Muscle of leg (tissue), 11 donors: ENCODE results near the gene C20orf141. TPM values are rescaled to one million over a fixed set of nuclear protein-coding genes. Genes with fewer than 3 reads are reported as not detected.
"Not testable (repeated sequence)": the region's sequence is repeated elsewhere in the genome, so short reads cannot be mapped to it uniquely, and the experiment has no call there.

Experiments
- DNase-seq: peaks from one replicate; pipeline ENCODE4 v3.0.0; 2013
- H3K27ac ChIP-seq: one replicate; pipeline ENCODE4 v1.5.1; 2013; ENCODE audit warnings: mild to moderate bottlenecking, low read length, control low read depth
- H3K27me3 ChIP-seq: one replicate; pipeline ENCODE4 v1.6.1; 2013; ENCODE audit warnings: low read length; ENCODE audit not compliant: control insufficient read depth, insufficient read depth
- H3K36me3 ChIP-seq: one replicate; pipeline ENCODE4 v1.6.1; 2013; ENCODE audit warnings: low read length; ENCODE audit not compliant: control insufficient read depth, insufficient read depth
- H3K4me1 ChIP-seq: one replicate; pipeline ENCODE4 v1.6.1; 2013; ENCODE audit warnings: low read length; ENCODE audit not compliant: control insufficient read depth, insufficient read depth
- H3K4me3 ChIP-seq: one replicate; pipeline ENCODE4 v1.5.1; 2013; ENCODE audit warnings: low read length, control low read depth
- H3K9me3 ChIP-seq: replicated peaks from 2 replicates; pipeline ENCODE4 v1.6.1; 2013; ENCODE audit warnings: low read depth, low read length; ENCODE audit not compliant: control insufficient read depth
- WGBS: methylation state at CpG from one replicate; pipeline ENCODE4 v1.1.5; 2013; ENCODE audit warnings: missing lambda C conversion rate; ENCODE audit not compliant: insufficient coverage; 5-methylcytosine and 5-hydroxymethylcytosine counted together
- polyA plus RNA-seq, 8 donors: library from polyadenylated mRNA; unstranded; fragments of 120-200 nt; gene quantifications; one replicate each; pipeline versions ENCODE4 v1.2.1 to v1.2.3, GENCODE V29; 2013; ENCODE audit warnings: inconsistent platforms in 1 of 8, low replicate concordance in 1 of 8; ENCODE audit not compliant: insufficient read length in 8 of 8, insufficient read depth in 1 of 8
- total RNA-seq: library from RNA; stranded (reverse); fragments of 120-200 nt; gene quantifications from one replicate; pipeline ENCODE4 v1.2.4, GENCODE V29; 2013

Gene C20orf141
- total and polyA plus RNA-seq, 9 donors, result not detected

DNA sequence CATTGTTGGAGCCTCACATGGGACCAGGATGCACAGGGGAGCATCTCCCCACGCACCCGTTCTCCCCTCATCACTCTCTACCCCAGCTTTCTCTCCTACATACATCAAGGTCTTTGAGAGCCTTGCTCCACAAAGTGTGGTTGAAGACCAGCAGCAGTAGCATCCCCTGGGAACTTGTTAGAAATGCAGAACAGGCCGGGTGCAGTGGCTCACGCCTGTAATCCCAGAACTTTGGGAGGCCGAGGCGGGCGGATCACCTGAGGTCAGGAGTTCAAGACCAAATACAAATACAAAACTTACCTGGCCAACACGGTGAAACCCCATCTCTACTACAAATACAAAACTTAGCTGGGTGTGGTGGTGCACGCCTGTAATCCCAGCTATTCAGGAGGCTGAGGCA lies 6.9 kb upstream of the C20orf141 start:
- H3K36me3 ChIP-seq, DNase-seq, H3K4me1 ChIP-seq, H3K4me3 ChIP-seq, H3K9me3 ChIP-seq, H3K27ac ChIP-seq: not testable (repeated sequence)
- WGBS, result 40% methylated on average over 2 of the region's 9 CpGs
- H3K27me3 ChIP-seq, result peaks cover 61% of the 10 kb centered on the region

- H3K36me3 ChIP-seq, result no peaks in the 10 kb centered on the region
- no peak for DNase-seq
- H3K27ac ChIP-seq, result no peak overlapping the region
- H3K4me1 ChIP-seq, result peaks cover 8% of the 10 kb centered on the region
- H3K4me3 ChIP-seq, result no peak overlapping the region
- WGBS, result 100% methylated on average over 2 of the region's 10 CpGs
- peaks cover 43% of the 10 kb centered on the region for H3K27me3 ChIP-seq
- H3K9me3 ChIP-seq, result peaks cover 5% of the 10 kb centered on the region
Measured at GRCh38 chr20:2809690-2810089, 5.1 kb upstream of the C20orf141 start.

DNA sequence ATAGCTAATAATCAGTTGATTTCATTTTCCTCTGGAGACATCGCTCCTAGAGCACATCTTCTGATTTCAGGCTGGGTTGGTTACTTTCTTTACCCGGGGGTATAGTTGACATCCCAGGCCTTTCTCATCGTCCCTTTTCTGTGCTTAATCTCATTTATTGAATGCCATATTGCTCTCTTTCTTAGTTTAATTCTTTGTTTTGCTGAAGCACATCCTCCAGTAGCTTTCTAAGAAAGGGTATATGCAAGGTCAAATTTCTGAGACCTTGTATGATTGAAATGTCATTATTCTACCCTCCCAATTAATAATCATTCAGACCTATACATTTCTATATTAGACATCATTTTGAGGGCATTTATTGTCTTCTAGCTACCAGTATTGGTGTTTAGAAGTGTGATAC lies 2.6 kb upstream of the C20orf141 start:
- DNase-seq, result no peak
- Histone ChIP-seq H3K36me3 (no peaks in the 10 kb centered on the region), H3K27me3 (peaks cover 18% of the 10 kb centered on the region), H3K9me3 (peaks cover 5% of the 10 kb centered on the region), H3K27ac (no peak overlapping the region), H3K4me1 (peaks cover 11% of the 10 kb centered on the region), H3K4me3 (no peak overlapping the region)
- WGBS, result 100% methylated on average over 1 of the region's 3 CpGs

DNA sequence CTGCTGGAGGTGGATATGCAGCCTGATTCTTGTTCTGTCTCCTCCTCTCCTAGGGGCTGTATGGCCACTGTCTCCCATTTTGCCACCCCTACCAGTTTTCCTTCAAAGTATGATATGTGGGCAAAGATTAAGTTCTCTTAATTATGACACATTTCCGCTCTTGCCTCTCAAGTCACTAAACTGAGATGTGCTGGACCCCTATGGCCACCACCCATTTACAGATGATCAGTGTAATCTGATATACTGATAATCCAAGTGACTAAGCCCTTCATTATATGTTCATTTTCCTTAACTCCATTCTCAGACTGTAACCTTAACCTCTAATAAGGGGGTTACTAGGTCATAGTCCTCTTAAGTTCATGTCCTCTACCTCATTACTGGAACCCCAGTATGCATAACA lies 711 bp upstream of the C20orf141 start:
- H3K4me3 ChIP-seq, result no peak overlapping the region
- DNase-seq, result no peak
- no peak overlapping the region for H3K27ac ChIP-seq
- WGBS, result no CpG with 5 or more reads among the region's 1 CpG
- peaks cover 11% of the 10 kb centered on the region for H3K4me1 ChIP-seq
- H3K27me3 ChIP-seq, result peaks cover 12% of the 10 kb centered on the region
- H3K36me3 ChIP-seq, result no peaks in the 10 kb centered on the region
- H3K9me3 ChIP-seq, result peaks cover 5% of the 10 kb centered on the region

GRCh38 chr20:2815242-2815900 lies 584 bp downstream of the C20orf141 start:
- H3K27me3 ChIP-seq, result peaks cover 13% of the 10 kb centered on the region

DNA sequence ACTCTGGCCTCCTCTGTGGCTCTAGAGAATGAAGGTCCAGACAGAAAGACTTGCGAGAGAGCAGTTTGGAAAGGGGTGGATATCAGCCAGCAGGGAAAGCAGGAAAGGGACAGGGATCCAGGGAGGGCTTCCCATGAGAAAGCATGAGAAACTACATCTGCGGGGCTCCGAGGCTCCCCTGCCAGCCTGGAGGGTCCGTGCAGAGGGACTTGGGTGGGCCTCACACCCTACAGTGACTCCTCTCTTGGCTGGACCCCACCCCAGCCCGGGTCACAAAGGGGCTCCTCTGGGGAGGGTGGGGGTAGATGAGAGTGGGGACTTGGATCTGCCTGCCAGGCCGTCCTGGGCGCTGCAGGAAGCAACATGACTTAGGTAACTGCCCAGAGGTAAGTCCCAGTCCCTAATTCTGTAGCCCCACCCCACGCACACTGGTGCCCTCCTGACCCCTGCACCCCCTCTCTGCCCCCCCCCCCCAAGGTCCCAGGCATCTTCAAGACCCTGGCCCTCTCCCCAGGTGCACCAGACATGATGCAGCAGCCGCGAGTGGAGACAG lies 1.3 kb downstream of the C20orf141 start, which contains the start of gene TMEM239:
TMEM239 (plus strand) TSS at position 335 of the 553 bp plus-strand sequence; CDS start at position 526, 191 bp downstream.
- no peaks in the 10 kb centered on the region for H3K36me3 ChIP-seq
- no peak for DNase-seq
- no peak within 1 kb of the TSS for H3K27ac ChIP-seq
- H3K4me1 ChIP-seq, result peaks cover 16% of the 10 kb centered on the region
- H3K4me3 ChIP-seq, result no peak within 1 kb of the TSS
- WGBS, result 55% methylated on average over 3 of the region's 10 CpGs
- H3K9me3 ChIP-seq, result peaks cover 5% of the 10 kb centered on the region
- H3K27me3 ChIP-seq, result peaks cover 20% of the 10 kb centered on the region

More at GRCh38 chr20:2815242-2815900, 584 bp downstream of the C20orf141 start:
- Histone ChIP-seq H3K27ac (no peak overlapping the region), H3K4me3 (no peak overlapping the region), H3K36me3 (no peaks in the 10 kb centered on the region), H3K9me3 (peaks cover 5% of the 10 kb centered on the region), H3K4me1 (peaks cover 13% of the 10 kb centered on the region)
- no peak for DNase-seq
- 82% methylated on average over 7 of the region's 8 CpGs for WGBS

GRCh38 chr20:2816583-2817340 lies 2.0 kb downstream of the C20orf141 start:
- peaks cover 16% of the 10 kb centered on the region for H3K4me1 ChIP-seq
- WGBS, result 69% methylated on average over 17 of the region's 20 CpGs
- H3K27ac ChIP-seq, result no peak overlapping the region
- DNase-seq, result no peak
- no peak overlapping the region for H3K4me3 ChIP-seq
- no peaks in the 10 kb centered on the region for H3K36me3 ChIP-seq
- peaks cover 27% of the 10 kb centered on the region for H3K27me3 ChIP-seq
- H3K9me3 ChIP-seq, result peaks cover 5% of the 10 kb centered on the region

DNA sequence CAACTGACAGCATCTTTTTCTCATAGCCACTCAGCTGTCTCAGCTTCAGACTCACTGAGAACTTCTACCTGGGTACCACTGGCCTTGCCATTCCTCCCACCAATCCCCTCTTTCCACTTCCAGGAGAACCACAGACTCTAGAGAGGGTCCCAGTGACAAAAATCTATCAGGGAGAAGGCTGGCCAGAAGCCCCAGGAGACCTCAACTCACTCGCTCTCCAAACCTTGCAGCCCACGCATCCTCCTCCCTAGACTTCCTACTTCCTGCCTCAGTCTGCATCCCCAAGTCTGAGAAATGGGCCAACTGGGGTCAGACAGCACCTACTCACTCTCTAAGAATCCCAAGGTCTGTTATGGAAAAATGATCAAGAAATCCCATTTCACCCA lies 2.5 kb downstream of the C20orf141 start:
- Histone ChIP-seq H3K27ac (no peak overlapping the region), H3K4me1 (peaks cover 16% of the 10 kb centered on the region), H3K36me3 (no peaks in the 10 kb centered on the region), H3K4me3 (no peak overlapping the region), H3K27me3 (peaks cover 32% of the 10 kb centered on the region), H3K9me3 (peaks cover 2% of the 10 kb centered on the region)
- DNase-seq, result no peak
- WGBS, result no CpG with 5 or more reads among the region's 2 CpGs

- no peaks in the 10 kb centered on the region for H3K9me3 ChIP-seq
- H3K27ac ChIP-seq, result no peak overlapping the region
- H3K27me3 ChIP-seq, result peaks cover 32% of the 10 kb centered on the region
- WGBS, result 69% methylated on average over 6 of the region's 7 CpGs
- peaks cover 16% of the 10 kb centered on the region for H3K4me1 ChIP-seq
- no peak overlapping the region for H3K4me3 ChIP-seq
- H3K36me3 ChIP-seq, result no peaks in the 10 kb centered on the region
- no peak for DNase-seq
Measured at GRCh38 chr20:2817891-2818595, 3.3 kb downstream of the C20orf141 start.
